Panc1 (cell line): ENCODE data around the gene MAD1L1. TPM values are rescaled to one million over a fixed set of nuclear protein-coding genes. Genes with fewer than 3 reads are reported as not detected.
"Not testable (repeated sequence)": the region's sequence is repeated elsewhere in the genome, so short reads cannot be mapped to it uniquely, and the experiment has no call there.

Experiments
- ATAC-seq: fragments of 200-7000 bp; cut with Tn5 transposase; 2 replicates; pipeline ENCODE4 v1.9.1; 2020; ENCODE audit warnings: mild to moderate bottlenecking, moderate library complexity
- BruUV-seq: library from RNA; stranded (reverse); fragments of 400-500 nt; replicated peaks from 2 replicates; lab custom pipeline; 2021; lab: Mats Ljungman, UMichigan
- CTCF ChIA-PET: fragments of 300-600 bp; sonication (Branson Sonifier 250); formaldehyde crosslinking; loops from one replicate; lab custom pipeline; 2022; ENCODE audit warnings: antibody characterized with exemption; lab: Charles Lee
- POLR2A ChIA-PET: fragments of 300-600 bp; sonication (Branson Sonifier 250); formaldehyde crosslinking; loops from one replicate; lab custom pipeline; 2022; ENCODE audit warnings: antibody characterized with exemption; lab: Charles Lee
- DNase-seq: peaks from one replicate; pipeline ENCODE4 v3.0.0-alpha.2; 2010; ENCODE audit warnings: low read depth, low spot score
- H3K27ac ChIP-seq: 2 replicates; pipeline ENCODE4 v1.5.1; 2011; ENCODE audit warnings: mild to moderate bottlenecking, low read length, inconsistent platforms
- H3K27me3 ChIP-seq: fragments of 200-500 bp; sonication (Bioruptor generic); 2 replicates; pipeline ENCODE4 v1.6.0; 2014; ENCODE audit warnings: low read length, inconsistent platforms; ENCODE audit not compliant: control insufficient read depth, insufficient read depth
- H3K36me3 ChIP-seq: fragments of 200-500 bp; sonication (Bioruptor generic); 2 replicates; pipeline ENCODE4 v1.5.1; 2014; ENCODE audit warnings: inconsistent platforms, mild to moderate bottlenecking, low read length, moderate library complexity; ENCODE audit not compliant: control insufficient read depth, insufficient read depth
- H3K4me1 ChIP-seq: 2 replicates; pipeline ENCODE4 v1.5.1; 2011; ENCODE audit warnings: inconsistent platforms, mild to moderate bottlenecking, low read length, moderate library complexity; ENCODE audit not compliant: control insufficient read depth, insufficient read depth
- H3K4me3 ChIP-seq, 2 experiments: 2 replicates each; pipeline ENCODE4 v1.5.1; 2011 to 2012; ENCODE audit warnings: low read depth in 2 of 2, low read length in 2 of 2, mild to moderate bottlenecking in 2 of 2, inconsistent platforms in 1 of 2, moderate library complexity in 1 of 2
- H3K9me3 ChIP-seq: fragments of 200-500 bp; sonication (Bioruptor generic); 2 replicates; pipeline ENCODE4 v1.5.1; 2014; ENCODE audit warnings: low read depth, mild to moderate bottlenecking, inconsistent platforms, low read length, moderate library complexity; ENCODE audit not compliant: control insufficient read depth, insufficient read depth
- SIN3A ChIP-seq: IDR thresholded peaks from 2 replicates; pipeline ENCODE4 v1.6.1; 2012; ENCODE audit warnings: low read depth, mild to moderate bottlenecking, low read length, moderate library complexity, borderline replicate concordance; ENCODE audit not compliant: insufficient read depth
- in situ Hi-C: cut with HindIII; loops from 2 replicates; pipeline ENCODE4 v1.10.0; 2016; ENCODE audit warnings: low sequenced_read_pairs, low pct_unique_long_range_greater_than_20kb
- intact Hi-C: fragments of 100-400 bp; cut with micrococcal nuclease; formaldehyde crosslinking; loops from one replicate; pipeline ENCODE4 v1.10.0; 2022; ENCODE audit not compliant: unreplicated experiment
- total RNA-seq: library from RNA; stranded (reverse); gene quantifications from one replicate; pipeline ENCODE4 v1.2.1, GENCODE V29; 2021; ENCODE audit not compliant: unreplicated experiment
- TF ChIP-seq, protein P1 (sequence below), 2 experiments: IDR thresholded peaks; 2 replicates each; pipeline ENCODE4 v1.6.1; 2011 to 2012; ENCODE audit warnings: low read depth in 2 of 2, control low read depth in 1 of 2, low read length in 1 of 2, mild to moderate bottlenecking in 1 of 2, moderate library complexity in 1 of 2; ENCODE audit not compliant: insufficient read depth in 1 of 2
- TF ChIP-seq, protein P2 (sequence below): fragments of 450-650 bp; IDR thresholded peaks from 2 replicates; pipeline ENCODE4 v1.5.1; 2017; ENCODE audit warnings: mild to moderate bottlenecking

The MAD1L1 gene
- total RNA-seq, 1 experiment from 2014 or later = 70.8 TPM

DNA sequence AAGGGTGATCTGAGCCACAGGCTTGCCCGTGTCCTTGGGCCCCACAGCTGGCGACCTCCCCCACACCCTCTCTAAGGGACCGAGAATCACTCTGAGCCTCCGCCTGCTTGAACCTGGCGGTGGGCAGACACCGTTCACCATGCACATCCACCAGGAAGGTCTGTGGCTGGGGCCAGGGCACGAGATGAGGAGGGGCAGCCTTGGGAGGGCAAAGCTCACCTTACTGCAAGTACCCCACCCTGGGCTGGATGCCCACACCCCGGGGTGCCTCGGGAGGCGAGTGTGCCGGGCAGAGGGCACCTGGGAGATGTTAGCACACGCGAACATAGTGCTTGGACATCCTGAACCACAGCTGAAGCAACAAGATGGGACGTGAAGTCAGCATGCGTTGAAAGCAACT is 350.8 kb downstream of the MAD1L1 start:
- Histone ChIP-seq H3K4me3 (no peak overlapping the region), H3K9me3 (peaks cover 13% of the 10 kb centered on the region), H3K27me3 (no peaks in the 10 kb centered on the region), H3K36me3 (no peaks in the 10 kb centered on the region), H3K4me1 (peaks cover 18% of the 10 kb centered on the region), H3K27ac (no peak overlapping the region)
- POLR2A ChIA-PET = no interaction called here
- ATAC-seq = no peak
- no peak for DNase-seq
- intact Hi-C loops = no loop called here
- BruUV-seq = no TSS peak
- in situ Hi-C loops = no loop called here
- TF ChIP-seq, protein P1, sequence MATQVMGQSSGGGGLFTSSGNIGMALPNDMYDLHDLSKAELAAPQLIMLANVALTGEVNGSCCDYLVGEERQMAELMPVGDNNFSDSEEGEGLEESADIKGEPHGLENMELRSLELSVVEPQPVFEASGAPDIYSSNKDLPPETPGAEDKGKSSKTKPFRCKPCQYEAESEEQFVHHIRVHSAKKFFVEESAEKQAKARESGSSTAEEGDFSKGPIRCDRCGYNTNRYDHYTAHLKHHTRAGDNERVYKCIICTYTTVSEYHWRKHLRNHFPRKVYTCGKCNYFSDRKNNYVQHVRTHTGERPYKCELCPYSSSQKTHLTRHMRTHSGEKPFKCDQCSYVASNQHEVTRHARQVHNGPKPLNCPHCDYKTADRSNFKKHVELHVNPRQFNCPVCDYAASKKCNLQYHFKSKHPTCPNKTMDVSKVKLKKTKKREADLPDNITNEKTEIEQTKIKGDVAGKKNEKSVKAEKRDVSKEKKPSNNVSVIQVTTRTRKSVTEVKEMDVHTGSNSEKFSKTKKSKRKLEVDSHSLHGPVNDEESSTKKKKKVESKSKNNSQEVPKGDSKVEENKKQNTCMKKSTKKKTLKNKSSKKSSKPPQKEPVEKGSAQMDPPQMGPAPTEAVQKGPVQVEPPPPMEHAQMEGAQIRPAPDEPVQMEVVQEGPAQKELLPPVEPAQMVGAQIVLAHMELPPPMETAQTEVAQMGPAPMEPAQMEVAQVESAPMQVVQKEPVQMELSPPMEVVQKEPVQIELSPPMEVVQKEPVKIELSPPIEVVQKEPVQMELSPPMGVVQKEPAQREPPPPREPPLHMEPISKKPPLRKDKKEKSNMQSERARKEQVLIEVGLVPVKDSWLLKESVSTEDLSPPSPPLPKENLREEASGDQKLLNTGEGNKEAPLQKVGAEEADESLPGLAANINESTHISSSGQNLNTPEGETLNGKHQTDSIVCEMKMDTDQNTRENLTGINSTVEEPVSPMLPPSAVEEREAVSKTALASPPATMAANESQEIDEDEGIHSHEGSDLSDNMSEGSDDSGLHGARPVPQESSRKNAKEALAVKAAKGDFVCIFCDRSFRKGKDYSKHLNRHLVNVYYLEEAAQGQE (IDR thresholded peaks at IDR 0.05; ENCODE audit: insufficient read depth in 1 of 2, low read depth in 2 of 2, low read length in 1 of 2) = no peak
- TF ChIP-seq, protein P2, sequence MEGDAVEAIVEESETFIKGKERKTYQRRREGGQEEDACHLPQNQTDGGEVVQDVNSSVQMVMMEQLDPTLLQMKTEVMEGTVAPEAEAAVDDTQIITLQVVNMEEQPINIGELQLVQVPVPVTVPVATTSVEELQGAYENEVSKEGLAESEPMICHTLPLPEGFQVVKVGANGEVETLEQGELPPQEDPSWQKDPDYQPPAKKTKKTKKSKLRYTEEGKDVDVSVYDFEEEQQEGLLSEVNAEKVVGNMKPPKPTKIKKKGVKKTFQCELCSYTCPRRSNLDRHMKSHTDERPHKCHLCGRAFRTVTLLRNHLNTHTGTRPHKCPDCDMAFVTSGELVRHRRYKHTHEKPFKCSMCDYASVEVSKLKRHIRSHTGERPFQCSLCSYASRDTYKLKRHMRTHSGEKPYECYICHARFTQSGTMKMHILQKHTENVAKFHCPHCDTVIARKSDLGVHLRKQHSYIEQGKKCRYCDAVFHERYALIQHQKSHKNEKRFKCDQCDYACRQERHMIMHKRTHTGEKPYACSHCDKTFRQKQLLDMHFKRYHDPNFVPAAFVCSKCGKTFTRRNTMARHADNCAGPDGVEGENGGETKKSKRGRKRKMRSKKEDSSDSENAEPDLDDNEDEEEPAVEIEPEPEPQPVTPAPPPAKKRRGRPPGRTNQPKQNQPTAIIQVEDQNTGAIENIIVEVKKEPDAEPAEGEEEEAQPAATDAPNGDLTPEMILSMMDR = no peak
- TF ChIP-seq SIN3A = no peak
- CTCF ChIA-PET = no interaction called here

DNA sequence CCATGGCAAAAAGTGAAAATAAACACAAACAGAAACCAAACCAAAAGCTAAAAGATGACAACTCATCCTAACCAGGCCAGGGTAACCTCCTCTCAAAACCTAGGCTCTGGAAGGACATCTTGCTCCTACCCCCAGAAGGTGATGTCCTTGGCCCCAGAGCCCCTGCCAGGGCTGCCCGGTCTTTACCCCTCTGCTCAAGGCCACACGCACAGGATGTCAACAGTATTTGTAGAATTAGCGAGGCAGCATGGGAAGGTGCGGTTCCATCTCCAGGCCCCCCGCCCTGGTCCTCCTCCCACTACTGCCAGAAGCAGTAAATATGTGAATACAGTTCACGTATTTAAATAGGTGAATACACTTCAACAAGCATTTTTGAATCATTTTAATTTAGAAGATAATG is 356.1 kb downstream of the MAD1L1 start:
- H3K36me3 ChIP-seq, intact Hi-C loops, H3K4me1 ChIP-seq, CTCF ChIA-PET, BruUV-seq, H3K27ac ChIP-seq, H3K27me3 ChIP-seq, H3K4me3 ChIP-seq, in situ Hi-C loops, POLR2A ChIA-PET, ATAC-seq, DNase-seq: not testable (repeated sequence)
- peaks cover 13% of the 10 kb centered on the region for H3K9me3 ChIP-seq

DNA sequence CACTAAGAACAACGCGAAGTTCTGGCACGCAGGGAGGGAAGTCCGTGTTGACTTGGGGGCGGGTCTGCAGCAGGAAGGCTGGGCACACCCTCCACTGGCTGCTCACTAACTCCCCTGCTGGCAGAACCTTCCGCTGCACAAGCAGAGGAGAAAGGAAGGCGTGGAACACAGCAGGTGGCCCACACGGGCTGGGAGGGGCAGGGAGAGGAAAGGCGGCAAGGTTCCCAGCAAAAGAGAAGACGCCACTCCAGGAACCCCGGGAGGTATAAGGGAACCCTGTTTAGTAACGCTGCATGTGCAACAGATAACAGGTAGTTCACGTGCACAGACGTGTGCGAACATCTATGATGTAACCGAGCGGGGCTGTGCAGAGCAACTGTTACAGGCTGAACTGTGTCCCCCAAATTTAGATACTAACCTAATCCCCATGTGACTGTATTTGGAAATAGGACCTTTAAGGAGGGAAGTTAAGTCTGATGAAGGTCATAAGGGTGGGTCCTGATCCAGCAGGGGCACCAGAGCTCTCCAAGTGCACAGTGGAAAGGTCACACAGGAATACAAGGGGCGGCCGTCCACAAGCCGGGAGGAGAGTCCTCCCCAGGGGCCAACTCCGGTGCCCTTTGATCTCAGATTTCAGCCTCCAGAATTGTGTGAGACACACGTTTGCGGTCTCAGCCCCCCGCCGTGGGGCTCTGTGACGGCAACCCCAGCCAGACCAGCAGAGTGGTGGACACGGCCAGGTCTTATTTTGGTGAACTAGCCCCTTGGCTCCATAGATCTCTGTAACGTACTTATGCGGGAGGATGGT is 357.1 kb downstream of the MAD1L1 start:
- intact Hi-C loops, in situ Hi-C loops, DNase-seq, H3K36me3 ChIP-seq, H3K27ac ChIP-seq, H3K4me1 ChIP-seq, H3K4me3 ChIP-seq, H3K27me3 ChIP-seq, CTCF ChIA-PET, POLR2A ChIA-PET, BruUV-seq: not testable (repeated sequence)
- H3K9me3 ChIP-seq = peaks cover 13% of the 10 kb centered on the region
- ATAC-seq = peak; percentile 88

DNA sequence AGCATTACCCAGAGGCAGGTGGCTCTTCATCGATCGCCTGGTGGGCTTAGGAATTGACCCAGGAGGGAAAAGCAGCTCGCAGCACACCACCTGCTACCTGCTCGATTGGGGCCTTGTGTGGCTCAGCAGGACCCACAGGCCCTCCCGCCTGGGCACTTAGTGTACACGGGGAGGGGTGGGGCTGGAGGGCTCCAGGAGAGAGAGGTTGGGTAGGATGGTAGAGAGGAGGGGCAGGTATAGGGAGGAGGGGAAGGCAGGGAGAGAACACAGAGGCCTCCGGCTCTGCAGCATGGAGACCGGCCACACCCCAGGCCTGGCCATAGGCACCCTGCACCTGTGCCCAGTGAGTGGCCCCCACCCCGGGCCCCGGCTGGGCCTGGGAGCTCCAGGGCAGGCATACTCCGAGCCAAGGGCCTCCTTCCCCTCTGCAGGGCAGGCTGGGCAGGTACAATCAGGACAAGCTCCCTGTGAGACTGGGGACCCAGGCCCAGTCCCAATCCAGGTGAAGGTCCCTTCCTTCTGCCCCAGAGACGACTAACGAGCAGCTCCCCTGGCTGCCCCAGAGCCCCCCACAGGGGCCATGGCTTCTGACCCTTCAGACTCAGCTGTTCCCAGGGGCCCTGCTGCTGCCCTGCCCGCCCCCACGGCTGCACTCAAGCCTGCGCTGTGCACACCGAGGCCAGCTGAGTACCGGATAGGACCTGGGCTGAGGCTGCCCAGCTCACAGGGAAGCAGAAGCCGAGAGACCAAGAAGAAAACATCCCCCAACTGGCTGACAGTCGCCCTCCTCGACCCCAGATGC is 358.0 kb downstream of the MAD1L1 start:
- POLR2A ChIA-PET, DNase-seq, in situ Hi-C loops, BruUV-seq, CTCF ChIA-PET, H3K27me3 ChIP-seq, H3K4me3 ChIP-seq, H3K4me1 ChIP-seq, H3K36me3 ChIP-seq, H3K27ac ChIP-seq, intact Hi-C loops: not testable (repeated sequence)
- peak; percentile 68 for ATAC-seq
- peaks cover 13% of the 10 kb centered on the region for H3K9me3 ChIP-seq
